ENCODE measurements around the gene SAMHD1. TPM values are rescaled to one million over a fixed set of nuclear protein-coding genes. Genes with fewer than 3 reads are reported as not detected.

Gene SAMHD1
- total and polyA plus RNA-seq, 9 of the 15 experiments (the other 6 are each of a cell fraction or from before 2014, with no cell fraction given), result 6.8 to 20.4 (median 14.8) TPM

GRCh38 chr20:36937402-36937770 lies 14.1 kb downstream of the SAMHD1 start:
- Histone ChIP-seq H3K79me2 (ENCODE audit: control insufficient read depth, insufficient read depth, low read length) (no peaks in the 10 kb centered on the region), H3K27me3 (ENCODE audit: control insufficient read depth in 2 of 2, insufficient read depth in 2 of 2, low read length in 2 of 2) (no peaks in the 10 kb centered on the region), H3K4me1 (replicated peaks in 1 of 2; ENCODE audit: control insufficient read depth in 2 of 2, insufficient read depth in 2 of 2, low read length in 2 of 2) (peaks cover 0 to 10% of the 10 kb centered on the region in 2 experiments; a peak in 2 of 5 replicates), H3K27ac (ENCODE audit: extremely low read depth, low read depth, low read length) (no peak overlapping the region), H3K9me1 (ENCODE audit: control insufficient read depth, insufficient read depth, low read length) (no peaks in the 10 kb centered on the region), H3K4me3 (no peak overlapping the region), H3K36me3 (ENCODE audit: control insufficient read depth, insufficient read depth, low read length) (peaks cover 15% of the 10 kb centered on the region), H3K9ac (ENCODE audit: insufficient read depth in 1 of 2, low read depth in 2 of 2, low read length in 2 of 2) (no peak overlapping the region), H3K4me2 (ENCODE audit: insufficient read depth, low read length) (no peak overlapping the region), H3K9me3 (replicated peaks; ENCODE audit: control insufficient read depth, insufficient read depth, low read depth, low read length) (no peaks in the 10 kb centered on the region), H4K20me1 (replicated peaks; ENCODE audit: control insufficient read depth, insufficient read depth, low read length) (no peaks in the 10 kb centered on the region), H2AFZ (ENCODE audit: low read depth, low read length) (no peak overlapping the region)
- DNase-seq (ENCODE audit: extremely low read depth in 1 of 4, low spot score in 3 of 4), result no peak
- intact Hi-C loops (cut with micrococcal nuclease), result no loop called here
- POLR2A ChIA-PET, result interaction anchor here (1.4 kb wide), 1 partner anchor 13 kb away, joined by 4 read pairs; no protein-coding TSS in a partner anchor
- in situ Hi-C loops (cut with MboI), result no loop called here
- CTCF ChIA-PET (ENCODE audit: low intra/inter-chr PET ratio), result no interaction called here
- no peak for TF ChIP-seq ZBTB49 (CRISPR knock-in tag; IDR thresholded peaks at IDR 0.05; ENCODE audit: borderline replicate concordance)
- TF ChIP-seq U2AF2 (optimal IDR thresholded peaks at IDR 0.05; ENCODE audit: low read depth, low read length), result no peak
- TF ChIP-seq CEBPZ (IDR thresholded peaks at IDR 0.05; ENCODE audit: borderline replicate concordance, low read depth, low read length), result no peak
- TF ChIP-seq, protein P1, sequence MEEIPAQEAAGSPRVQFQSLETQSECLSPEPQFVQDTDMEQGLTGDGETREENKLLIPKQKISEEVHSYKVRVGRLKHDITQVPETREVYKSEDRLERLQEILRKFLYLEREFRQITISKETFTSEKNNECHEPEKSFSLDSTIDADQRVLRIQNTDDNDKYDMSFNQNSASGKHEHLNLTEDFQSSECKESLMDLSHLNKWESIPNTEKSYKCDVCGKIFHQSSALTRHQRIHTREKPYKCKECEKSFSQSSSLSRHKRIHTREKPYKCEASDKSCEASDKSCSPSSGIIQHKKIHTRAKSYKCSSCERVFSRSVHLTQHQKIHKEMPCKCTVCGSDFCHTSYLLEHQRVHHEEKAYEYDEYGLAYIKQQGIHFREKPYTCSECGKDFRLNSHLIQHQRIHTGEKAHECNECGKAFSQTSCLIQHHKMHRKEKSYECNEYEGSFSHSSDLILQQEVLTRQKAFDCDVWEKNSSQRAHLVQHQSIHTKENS (CRISPR knock-in tag; IDR thresholded peaks at IDR 0.05), result no peak
- TF ChIP-seq MAFF (IDR thresholded peaks at IDR 0.05; ENCODE audit: low read length), result no peak
- no peak for TF ChIP-seq ZFP1 (CRISPR knock-in tag; IDR thresholded peaks at IDR 0.05)
- TF ChIP-seq ZNF239 (CRISPR knock-in tag; IDR thresholded peaks at IDR 0.05), result no peak
- no peak for TF ChIP-seq ZNF583 (CRISPR knock-in tag; IDR thresholded peaks at IDR 0.05)
- TF ChIP-seq, protein P2, sequence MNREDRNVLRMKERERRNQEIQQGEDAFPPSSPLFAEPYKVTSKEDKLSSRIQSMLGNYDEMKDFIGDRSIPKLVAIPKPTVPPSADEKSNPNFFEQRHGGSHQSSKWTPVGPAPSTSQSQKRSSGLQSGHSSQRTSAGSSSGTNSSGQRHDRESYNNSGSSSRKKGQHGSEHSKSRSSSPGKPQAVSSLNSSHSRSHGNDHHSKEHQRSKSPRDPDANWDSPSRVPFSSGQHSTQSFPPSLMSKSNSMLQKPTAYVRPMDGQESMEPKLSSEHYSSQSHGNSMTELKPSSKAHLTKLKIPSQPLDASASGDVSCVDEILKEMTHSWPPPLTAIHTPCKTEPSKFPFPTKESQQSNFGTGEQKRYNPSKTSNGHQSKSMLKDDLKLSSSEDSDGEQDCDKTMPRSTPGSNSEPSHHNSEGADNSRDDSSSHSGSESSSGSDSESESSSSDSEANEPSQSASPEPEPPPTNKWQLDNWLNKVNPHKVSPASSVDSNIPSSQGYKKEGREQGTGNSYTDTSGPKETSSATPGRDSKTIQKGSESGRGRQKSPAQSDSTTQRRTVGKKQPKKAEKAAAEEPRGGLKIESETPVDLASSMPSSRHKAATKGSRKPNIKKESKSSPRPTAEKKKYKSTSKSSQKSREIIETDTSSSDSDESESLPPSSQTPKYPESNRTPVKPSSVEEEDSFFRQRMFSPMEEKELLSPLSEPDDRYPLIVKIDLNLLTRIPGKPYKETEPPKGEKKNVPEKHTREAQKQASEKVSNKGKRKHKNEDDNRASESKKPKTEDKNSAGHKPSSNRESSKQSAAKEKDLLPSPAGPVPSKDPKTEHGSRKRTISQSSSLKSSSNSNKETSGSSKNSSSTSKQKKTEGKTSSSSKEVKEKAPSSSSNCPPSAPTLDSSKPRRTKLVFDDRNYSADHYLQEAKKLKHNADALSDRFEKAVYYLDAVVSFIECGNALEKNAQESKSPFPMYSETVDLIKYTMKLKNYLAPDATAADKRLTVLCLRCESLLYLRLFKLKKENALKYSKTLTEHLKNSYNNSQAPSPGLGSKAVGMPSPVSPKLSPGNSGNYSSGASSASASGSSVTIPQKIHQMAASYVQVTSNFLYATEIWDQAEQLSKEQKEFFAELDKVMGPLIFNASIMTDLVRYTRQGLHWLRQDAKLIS (CRISPR knock-in tag; IDR thresholded peaks at IDR 0.05), result no peak
- no peak for TF ChIP-seq ZNF232 (CRISPR knock-in tag; IDR thresholded peaks at IDR 0.05)
- no peak for TF ChIP-seq SREBF1 (IDR thresholded peaks at IDR 0.05; ENCODE audit: borderline replicate concordance, low read depth, low read length)
- FAIRE-seq, result no peak
- no TSS peak for BruUV-seq (replicated peaks)
- ATAC-seq, result no peak

Measured in K562 (cell line).